ENCODE results near the gene RNLS.

RNLS gene

DNA sequence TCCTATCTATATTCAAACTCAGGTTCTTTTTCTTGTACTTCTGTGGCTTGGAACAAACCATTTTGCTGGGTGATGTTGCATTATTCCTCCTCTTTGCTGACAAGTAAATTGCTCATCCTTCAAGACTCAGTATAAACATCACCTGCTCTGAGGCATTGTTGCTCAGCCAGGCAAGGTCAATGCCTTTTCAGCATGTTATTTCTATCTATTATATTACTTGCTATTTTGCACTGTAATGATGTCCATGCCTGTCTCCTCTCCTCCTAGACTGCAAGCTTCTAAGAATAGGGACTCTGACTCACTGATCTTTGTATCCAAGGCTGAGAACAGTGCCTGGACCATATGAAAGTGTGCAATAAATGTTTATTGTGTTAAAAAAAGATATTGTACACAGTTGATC, 293.8 kb downstream of the RNLS start:
- Histone ChIP-seq H3K27me3 (ENCODE audit: insufficient read depth, low read length) (no peaks in the 10 kb centered on the region), H3K4me1 (ENCODE audit: insufficient read depth, low read length, severe bottlenecking) (peaks cover 10% of the 10 kb centered on the region), H3K4me2 (ENCODE audit: low read length) (no peak overlapping the region), H3K27ac (ENCODE audit: low read depth, low read length, poor library complexity, severe bottlenecking) (no peak overlapping the region), H3K79me2 (ENCODE audit: insufficient read depth, low read length) (no peaks in the 10 kb centered on the region), H4K20me1 (ENCODE audit: insufficient read depth, low read length) (no peaks in the 10 kb centered on the region), H3K4me3 (ENCODE audit: low read depth, low read length, poor library complexity, severe bottlenecking) (no peak overlapping the region), H3K9ac (ENCODE audit: low read length) (no peak overlapping the region), H3K36me3 (ENCODE audit: insufficient read depth, low read length) (peaks cover 6% of the 10 kb centered on the region), H3F3A (ENCODE audit: insufficient read depth, low read length) (no peaks in the 10 kb centered on the region), H3K9me3 (ENCODE audit: low read length) (no peaks in the 10 kb centered on the region), H2AFZ (ENCODE audit: low read length) (no peak overlapping the region), H3K9me2 (ENCODE audit: low read depth, low read length) (no peaks in the 10 kb centered on the region)
- no peak for TF ChIP-seq EZH2 (IDR thresholded peaks at IDR 0.05; ENCODE audit: borderline replicate concordance, low read length)
- TF ChIP-seq, protein P1, sequence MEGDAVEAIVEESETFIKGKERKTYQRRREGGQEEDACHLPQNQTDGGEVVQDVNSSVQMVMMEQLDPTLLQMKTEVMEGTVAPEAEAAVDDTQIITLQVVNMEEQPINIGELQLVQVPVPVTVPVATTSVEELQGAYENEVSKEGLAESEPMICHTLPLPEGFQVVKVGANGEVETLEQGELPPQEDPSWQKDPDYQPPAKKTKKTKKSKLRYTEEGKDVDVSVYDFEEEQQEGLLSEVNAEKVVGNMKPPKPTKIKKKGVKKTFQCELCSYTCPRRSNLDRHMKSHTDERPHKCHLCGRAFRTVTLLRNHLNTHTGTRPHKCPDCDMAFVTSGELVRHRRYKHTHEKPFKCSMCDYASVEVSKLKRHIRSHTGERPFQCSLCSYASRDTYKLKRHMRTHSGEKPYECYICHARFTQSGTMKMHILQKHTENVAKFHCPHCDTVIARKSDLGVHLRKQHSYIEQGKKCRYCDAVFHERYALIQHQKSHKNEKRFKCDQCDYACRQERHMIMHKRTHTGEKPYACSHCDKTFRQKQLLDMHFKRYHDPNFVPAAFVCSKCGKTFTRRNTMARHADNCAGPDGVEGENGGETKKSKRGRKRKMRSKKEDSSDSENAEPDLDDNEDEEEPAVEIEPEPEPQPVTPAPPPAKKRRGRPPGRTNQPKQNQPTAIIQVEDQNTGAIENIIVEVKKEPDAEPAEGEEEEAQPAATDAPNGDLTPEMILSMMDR (IDR thresholded peaks at IDR 0.05; ENCODE audit: low read length): no peak

DNA sequence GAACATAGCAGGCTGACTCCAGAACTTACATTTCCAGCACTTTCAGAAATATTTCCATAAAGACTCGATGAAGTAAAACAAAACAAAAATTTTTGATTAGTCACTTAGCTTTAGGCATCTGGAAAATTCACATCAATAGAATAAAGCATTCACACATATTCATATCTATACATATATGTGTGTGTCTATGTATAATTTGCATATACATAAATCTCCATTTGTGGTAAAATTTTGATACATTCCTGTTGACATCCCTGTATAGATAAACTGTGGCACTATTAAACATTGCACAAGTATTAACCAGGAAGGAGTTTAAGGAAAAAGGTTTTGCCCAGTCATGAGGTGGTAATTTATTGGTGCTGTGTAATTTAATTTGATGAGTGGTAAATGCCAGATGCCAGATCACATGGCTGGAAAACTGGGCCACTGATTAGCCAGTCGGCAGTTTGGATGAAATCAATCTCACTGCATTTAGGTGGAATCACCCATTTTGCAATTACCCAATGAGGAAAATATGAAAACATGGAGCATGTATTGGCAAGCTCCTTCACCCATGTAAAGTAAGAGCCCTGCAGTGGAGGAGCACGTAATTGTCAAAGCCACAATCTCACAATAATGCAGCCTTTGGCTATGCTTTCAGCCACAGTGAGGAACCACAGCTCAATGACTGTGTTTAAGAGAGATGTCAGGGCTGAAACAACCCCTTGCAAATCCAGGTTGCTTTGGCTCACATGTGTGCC, 294.6 kb downstream of the RNLS start:
- no peak for TF ChIP-seq EZH2 (IDR thresholded peaks at IDR 0.05; ENCODE audit: borderline replicate concordance, low read length)
- TF ChIP-seq, protein P1 (IDR thresholded peaks at IDR 0.05; ENCODE audit: low read length): no peak
- Histone ChIP-seq H3K79me2 (ENCODE audit: insufficient read depth, low read length) (no peaks in the 10 kb centered on the region), H2AFZ (ENCODE audit: low read length) (no peak overlapping the region), H3K27me3 (ENCODE audit: insufficient read depth, low read length) (no peaks in the 10 kb centered on the region), H3K27ac (ENCODE audit: low read depth, low read length, poor library complexity, severe bottlenecking) (no peak overlapping the region), H3K4me1 (ENCODE audit: insufficient read depth, low read length, severe bottlenecking) (peaks cover 10% of the 10 kb centered on the region), H4K20me1 (ENCODE audit: insufficient read depth, low read length) (no peaks in the 10 kb centered on the region), H3K9me2 (ENCODE audit: low read depth, low read length) (no peaks in the 10 kb centered on the region), H3K4me2 (ENCODE audit: low read length) (no peak overlapping the region), H3F3A (ENCODE audit: insufficient read depth, low read length) (no peaks in the 10 kb centered on the region), H3K36me3 (ENCODE audit: insufficient read depth, low read length) (peaks cover 9% of the 10 kb centered on the region), H3K4me3 (ENCODE audit: low read depth, low read length, poor library complexity, severe bottlenecking) (no peak overlapping the region), H3K9ac (ENCODE audit: low read length) (no peak overlapping the region), H3K9me3 (ENCODE audit: low read length) (no peaks in the 10 kb centered on the region)

DNA sequence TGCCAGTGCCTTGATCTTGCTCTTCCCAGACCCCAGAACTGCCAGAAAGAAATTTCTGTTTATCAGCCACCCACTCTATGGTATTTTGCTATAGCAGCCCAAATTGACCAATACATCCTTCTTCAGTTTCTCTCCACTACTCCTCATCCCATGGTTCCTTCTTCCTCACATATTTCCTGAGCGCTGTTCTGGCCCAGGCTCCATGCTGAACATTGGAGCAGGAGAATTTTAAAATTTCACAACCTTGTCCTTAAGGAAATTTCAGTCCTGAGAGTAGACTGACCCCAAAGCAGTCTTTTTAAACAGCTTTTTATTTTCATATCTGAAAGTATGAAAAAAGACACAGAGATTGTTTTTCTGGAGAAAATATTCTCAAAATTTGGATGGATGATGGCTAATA, 297.1 kb downstream of the RNLS start:
- Histone ChIP-seq H2AFZ (ENCODE audit: low read length) (no peak overlapping the region), H3K27me3 (ENCODE audit: insufficient read depth, low read length) (no peaks in the 10 kb centered on the region), H3K27ac (ENCODE audit: low read depth, low read length, poor library complexity, severe bottlenecking) (no peak overlapping the region), H3K9ac (ENCODE audit: low read length) (no peak overlapping the region), H3K4me3 (ENCODE audit: low read depth, low read length, poor library complexity, severe bottlenecking) (no peak overlapping the region), H3K79me2 (ENCODE audit: insufficient read depth, low read length) (no peaks in the 10 kb centered on the region), H3K4me2 (ENCODE audit: low read length) (no peak overlapping the region), H3K4me1 (ENCODE audit: insufficient read depth, low read length, severe bottlenecking) (no peaks in the 10 kb centered on the region), H4K20me1 (ENCODE audit: insufficient read depth, low read length) (no peaks in the 10 kb centered on the region), H3K9me2 (ENCODE audit: low read depth, low read length) (no peaks in the 10 kb centered on the region), H3K36me3 (ENCODE audit: insufficient read depth, low read length) (peaks cover 19% of the 10 kb centered on the region), H3F3A (ENCODE audit: insufficient read depth, low read length) (no peaks in the 10 kb centered on the region), H3K9me3 (ENCODE audit: low read length) (no peaks in the 10 kb centered on the region)
- TF ChIP-seq, protein P1 (IDR thresholded peaks at IDR 0.05; ENCODE audit: low read length): no peak
- no peak for TF ChIP-seq EZH2 (IDR thresholded peaks at IDR 0.05; ENCODE audit: borderline replicate concordance, low read length)

All from OCI-LY1 (cell line).